Measurements from ENCODE around the gene SLC2A4.

SLC2A4 gene

DNA sequence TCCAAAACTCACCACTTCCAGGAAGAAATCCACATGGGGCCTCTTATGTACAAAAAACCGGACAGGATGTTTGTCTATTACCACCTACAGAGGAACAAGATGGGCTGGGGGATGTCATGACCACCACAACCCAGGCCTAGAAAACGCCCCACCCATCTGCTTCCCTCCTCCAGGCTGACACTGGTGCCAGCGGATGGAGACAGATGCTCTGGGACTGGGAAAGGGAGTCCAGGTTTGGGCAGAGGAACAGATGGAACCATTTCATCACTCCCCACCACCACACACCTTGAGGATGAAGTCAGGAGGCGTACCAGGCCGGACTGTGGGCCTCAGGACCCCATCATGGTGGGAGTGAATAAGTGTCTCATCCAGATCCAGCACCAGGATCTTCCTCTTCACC is 34.7 kb upstream of the SLC2A4 start:
- in situ Hi-C loops (cut with MboI; ENCODE audit: low sequenced_read_pairs) = no loop called here

DNA sequence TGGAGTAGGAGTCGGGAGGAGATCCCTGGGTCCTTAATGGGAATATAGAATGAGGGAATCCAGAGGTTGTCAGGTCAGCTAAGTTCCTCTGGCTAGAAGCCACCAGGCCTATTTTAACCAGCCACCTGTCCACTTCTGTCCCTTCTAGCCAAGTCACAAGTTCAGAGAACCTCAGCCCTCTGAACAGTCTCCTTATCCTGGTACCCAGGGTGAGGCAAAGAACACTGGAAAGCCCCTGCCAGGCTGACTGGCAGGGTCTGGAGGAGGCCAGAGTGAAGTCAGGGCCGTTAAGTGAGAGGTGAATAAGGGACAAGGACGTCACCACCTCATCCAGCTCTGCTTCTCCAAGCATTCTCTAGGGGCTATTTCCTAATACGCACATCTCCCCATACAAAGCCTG is 32.7 kb upstream of the SLC2A4 start:
- in situ Hi-C loops (cut with MboI; ENCODE audit: low sequenced_read_pairs) = no loop called here

DNA sequence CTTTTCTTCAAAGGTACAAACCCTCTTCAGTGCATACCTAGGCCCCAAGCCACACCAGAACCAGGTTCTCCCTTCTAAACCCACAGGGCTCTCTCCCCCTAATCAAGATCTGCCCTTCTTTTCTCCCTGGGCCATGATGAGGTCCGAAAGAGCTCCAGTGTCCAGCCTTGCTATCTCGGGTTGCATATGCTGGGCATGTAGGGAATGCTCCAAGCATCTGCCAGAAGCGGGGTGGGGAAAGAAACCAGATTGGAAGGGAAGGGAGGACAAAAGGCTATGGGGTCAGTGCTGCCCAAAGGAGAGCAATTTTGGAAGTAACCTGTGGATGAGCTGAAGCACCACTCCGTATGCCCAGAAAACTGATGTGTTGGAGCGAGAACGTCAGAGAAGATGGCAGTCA is 32.3 kb upstream of the SLC2A4 start:
- in situ Hi-C loops (cut with MboI; ENCODE audit: low sequenced_read_pairs) = no loop called here

DNA sequence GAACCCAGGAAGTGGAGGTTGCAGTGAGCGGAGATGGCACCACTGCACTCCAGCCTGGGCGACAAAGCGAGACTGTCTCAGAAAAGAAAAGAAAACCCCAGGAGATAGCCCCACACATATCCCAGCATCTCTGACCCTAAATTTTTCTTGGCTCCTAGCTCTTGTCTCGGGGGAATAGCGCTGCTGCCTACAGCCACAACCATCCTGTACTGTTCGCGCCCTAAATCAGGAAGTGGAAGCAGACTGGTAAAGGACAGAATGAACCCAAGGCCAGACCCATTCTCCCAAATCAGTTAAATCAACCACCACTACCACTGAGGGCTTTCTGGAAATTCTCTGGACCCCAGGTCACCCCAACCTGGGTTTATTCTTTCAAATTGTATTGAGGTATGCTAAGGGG is 31.7 kb upstream of the SLC2A4 start:
- in situ Hi-C loops (cut with MboI; ENCODE audit: low sequenced_read_pairs) = no loop called here

DNA sequence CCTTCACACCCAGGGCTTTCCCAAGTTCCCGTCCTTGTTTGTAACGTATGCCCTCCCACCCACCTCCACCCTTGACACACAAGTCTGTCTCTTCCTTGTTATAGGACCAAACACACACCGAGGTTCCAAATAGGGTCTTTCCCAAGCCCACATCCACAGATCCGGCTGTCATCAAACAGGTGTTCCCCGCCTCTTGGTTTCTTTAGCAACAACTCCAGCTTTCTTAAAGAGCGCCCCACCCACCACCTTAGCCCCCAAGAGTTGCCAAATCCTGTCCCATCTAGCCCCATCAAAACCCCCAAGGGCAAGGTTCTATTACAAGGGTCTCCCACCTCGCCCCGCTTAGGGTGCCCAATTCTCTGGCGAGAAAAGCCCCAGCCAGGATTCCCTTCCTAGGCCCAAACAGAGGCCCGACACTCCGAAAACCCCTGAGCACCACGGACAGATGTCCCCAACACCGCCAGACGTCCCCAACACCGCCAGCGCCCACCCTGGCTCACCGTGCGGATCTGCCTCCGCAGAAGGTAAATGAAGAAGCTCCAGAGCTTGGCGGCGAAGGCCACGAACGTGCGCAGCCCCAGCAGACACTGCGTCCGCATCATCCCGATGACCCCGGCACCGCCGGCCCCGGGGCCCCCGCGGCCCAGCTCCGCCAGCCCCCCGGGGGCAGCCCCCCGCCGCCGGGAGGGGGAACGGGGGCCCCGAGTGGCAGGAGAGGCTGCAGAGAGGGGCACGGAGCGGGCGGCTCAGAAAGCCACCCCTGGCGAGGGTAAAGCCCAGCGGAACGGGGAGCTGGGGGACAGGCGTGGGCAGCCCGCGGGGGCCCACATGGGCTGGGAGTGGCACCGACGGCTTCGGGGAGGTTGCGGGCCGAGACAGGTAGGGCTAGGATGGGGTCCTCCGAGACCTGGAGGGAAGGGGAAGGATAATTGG is 30.6 kb upstream of the SLC2A4 start:
- in situ Hi-C loops (cut with MboI; ENCODE audit: low sequenced_read_pairs) = no loop called here

DNA sequence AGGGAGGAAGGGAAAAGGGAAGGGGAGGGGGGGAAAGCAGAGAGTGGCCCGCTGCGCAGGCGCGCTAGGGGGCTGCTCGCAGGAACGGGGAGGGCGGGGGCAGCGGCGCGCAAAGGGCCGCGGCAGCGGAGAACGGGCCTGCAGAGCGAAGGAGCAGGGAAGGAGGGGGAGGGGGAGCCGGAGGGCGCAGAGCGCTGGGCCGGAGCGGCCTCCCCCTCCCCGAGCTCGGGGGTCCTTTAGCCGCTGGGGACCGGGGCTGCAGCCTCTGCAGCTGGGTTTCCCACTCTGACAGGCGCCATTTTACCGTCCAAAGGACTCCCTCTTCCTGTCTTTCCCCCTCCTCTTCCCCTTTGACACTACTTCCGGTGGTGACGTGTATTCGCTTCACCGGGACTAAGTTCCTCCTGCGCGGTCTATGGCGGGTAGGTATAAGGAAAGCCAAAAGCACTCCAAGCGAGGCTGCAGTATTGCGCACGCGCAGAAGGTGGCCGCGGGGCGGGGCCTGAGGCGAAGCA is 29.8 kb upstream of the SLC2A4 start, which contains the start of gene CTDNEP1:
CTDNEP1 (minus strand) TSS at position 74 of the 515 bp plus-strand sequence. CDS start 438 bp downstream, outside the sequence.
- in situ Hi-C loops (cut with MboI; ENCODE audit: low sequenced_read_pairs) = no loop called here

DNA sequence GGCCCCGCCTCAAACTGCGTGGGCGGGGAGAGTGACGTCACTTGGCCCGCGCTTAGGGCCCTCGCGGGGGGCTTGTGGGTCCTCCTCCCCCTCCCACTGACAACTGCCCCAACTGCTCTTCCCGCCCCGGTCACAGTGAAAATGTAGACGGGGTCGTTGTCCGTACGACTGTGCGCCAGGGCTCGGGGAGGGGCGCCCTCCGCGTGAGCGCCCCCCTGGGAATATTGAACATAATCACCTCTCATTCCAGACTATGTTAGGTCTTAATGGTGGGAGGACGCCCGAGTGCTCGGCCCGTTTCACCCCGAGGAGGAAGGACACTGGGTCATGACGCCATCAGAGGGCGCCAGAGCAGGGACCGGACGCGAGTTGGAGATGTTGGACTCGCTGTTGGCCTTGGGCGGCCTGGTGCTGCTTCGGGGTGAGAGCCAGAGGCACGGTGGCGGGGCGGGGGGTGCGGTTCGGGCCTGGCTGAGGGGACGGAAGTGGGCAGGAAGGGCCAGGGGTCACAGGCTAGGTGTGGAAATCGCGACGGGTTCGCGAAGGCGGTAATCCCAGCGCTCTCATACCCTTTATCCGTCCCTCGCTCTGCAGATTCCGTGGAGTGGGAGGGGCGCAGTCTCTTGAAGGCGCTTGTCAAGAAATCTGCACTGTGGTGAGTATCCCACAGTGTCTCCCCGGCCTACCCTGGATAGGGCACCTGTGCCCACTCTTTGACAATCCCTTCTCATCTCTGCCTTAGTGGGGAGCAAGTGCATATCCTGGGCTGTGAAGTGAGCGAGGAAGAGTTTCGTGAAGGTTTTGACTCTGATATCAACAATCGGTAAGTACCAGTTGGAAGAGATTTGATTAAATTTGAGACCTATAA is 29.1 kb upstream of the SLC2A4 start, which contains the start of gene ELP5:
ELP5 (plus strand) TSS at position 40 of the 868 bp plus-strand sequence; CDS start at position 376, 336 bp downstream.
- in situ Hi-C loops (cut with MboI; ENCODE audit: low sequenced_read_pairs) = no loop called here

DNA sequence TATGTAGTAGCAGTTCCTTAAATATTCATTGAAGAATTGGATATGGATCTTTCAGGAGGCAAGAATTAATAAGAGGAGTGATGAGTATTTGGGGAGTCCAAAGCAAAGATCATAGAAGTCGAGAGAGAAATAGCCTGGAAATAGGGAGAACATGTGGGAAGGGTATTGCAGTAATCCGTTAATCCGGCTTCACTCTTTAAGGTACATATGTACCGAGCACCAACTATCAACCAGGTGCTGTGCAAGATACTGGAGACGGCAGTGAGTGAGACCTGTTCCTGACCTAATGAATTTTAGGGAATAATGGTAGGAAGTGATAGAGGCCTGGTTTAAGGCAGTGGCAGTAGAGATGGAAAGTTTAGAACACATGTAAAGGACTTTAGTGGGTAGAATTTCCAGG is 28.4 kb upstream of the SLC2A4 start:
- in situ Hi-C loops (cut with MboI; ENCODE audit: low sequenced_read_pairs) = no loop called here

DNA sequence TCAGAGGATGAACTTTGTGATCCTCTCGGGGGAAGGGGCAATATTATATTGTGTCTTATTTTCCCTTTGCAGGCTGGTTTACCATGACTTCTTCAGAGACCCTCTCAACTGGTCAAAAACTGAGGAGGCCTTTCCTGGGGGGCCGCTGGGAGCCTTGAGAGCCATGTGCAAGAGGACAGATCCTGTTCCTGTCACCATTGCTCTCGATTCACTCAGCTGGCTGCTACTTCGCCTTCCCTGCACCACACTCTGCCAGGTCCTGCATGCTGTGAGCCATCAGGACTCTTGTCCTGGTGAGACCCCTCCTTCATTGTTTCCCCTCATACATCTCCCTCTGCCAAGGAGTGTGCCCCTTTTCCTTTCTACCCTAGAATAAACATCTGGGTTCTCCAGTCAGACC is 27.0 kb upstream of the SLC2A4 start:
- in situ Hi-C loops (cut with MboI; ENCODE audit: low sequenced_read_pairs) = no loop called here

DNA sequence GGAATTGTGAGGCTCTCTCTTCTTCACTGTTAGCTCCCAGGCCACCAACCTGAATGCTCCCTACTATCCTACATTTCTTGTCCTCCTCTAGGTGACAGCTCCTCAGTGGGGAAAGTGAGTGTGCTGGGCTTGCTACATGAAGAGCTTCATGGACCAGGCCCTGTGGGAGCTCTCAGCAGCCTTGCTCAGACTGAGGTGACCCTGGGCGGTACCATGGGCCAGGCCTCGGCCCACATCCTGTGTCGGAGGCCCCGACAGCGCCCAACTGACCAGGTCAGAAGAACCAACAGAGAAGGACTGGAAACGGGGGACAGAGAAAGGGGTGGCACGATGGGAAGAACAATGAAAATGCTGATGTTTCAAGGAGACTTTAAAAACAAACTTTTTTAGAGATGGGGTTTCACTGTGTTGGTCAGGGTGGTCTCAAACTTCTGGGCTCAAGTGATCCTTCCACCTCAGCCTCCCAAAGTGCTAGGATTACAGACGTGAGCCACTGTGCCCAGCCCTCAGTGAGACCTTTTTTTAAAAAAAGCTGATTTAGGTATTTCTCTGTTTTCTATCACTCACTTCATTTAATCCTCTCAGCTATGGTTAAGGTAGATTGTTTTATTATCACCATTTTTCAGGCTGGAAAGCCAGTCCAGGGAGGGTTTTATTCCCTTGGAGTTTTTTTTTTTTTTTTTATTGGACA is 24.6 kb upstream of the SLC2A4 start:
- in situ Hi-C loops (cut with MboI; ENCODE audit: low sequenced_read_pairs) = no loop called here

DNA sequence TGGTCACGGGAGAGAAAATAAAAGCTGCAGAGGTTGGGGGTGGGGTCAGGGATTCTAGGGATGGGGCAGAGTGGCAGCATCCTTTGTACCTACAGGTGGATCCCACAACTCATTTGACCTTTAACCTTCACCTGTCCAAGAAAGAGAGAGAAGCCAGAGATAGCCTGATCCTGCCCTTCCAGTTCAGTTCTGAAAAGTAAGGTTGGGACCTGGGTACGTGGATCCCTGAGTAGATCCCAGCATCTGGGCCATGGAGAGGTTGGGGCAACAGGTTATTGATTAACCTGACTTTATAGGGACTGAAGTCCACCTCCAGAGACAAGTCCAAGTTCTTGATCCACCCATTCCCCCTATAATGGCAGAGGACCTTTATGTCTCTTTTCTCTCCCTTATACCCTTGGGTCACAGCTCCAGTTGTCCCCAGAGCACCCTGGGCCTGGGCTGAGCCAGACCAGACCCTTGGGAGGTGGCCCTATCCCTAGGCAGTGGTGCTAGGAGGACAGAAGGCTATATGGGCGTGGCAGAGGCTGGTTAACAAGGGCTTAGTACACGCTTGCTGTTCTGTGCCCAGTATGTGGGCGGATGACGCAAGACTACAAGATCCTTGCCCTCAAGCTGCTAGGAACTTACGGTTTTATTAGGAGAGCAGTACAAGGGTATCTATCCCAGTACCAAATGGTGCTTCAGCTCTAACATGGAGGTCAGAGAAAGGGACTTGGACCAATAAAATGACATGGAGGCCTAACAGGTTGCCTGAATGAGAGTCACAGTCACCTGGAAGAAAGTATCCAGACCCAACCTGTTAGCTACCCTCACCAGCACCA is 22.6 kb upstream of the SLC2A4 start:
- in situ Hi-C loops (cut with MboI; ENCODE audit: low sequenced_read_pairs) = no loop called here

DNA sequence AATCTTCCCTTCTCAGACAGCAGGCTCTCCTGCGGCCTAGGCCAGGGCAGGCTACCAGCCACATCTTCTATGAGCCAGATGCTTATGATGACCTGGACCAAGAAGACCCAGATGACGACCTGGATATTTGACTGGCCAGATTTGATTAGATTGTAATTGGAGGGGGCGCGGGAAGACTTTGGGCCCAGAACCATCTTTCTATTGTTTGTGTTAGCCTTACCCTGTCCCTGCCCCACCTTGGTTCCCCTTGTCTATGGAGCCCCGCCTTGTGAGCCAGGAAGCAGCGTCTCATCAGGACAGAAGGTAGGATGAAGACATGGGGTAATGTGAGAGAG is 22.0 kb upstream of the SLC2A4 start:
- in situ Hi-C loops (cut with MboI; ENCODE audit: low sequenced_read_pairs) = no loop called here

DNA sequence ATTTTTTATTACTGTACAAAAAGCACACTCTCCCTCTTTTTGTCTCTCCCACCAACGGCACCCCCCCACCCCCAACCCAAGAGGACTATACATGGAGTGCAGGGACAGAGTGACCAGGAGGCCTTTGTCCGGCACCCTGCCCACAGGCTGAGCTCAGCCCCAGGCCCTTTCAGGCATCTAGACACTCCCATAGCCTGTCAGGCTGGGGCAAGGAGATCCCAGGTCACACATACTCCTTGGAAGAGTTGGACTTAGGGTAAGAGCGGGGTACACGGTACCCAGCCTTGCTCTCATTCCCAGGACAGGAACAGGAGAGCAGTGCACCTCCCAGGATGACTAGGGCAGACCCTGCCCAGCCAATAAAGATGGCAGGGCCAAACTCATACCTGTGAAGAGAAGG is 21.4 kb upstream of the SLC2A4 start:
- in situ Hi-C loops (cut with MboI; ENCODE audit: low sequenced_read_pairs) = no loop called here

DNA sequence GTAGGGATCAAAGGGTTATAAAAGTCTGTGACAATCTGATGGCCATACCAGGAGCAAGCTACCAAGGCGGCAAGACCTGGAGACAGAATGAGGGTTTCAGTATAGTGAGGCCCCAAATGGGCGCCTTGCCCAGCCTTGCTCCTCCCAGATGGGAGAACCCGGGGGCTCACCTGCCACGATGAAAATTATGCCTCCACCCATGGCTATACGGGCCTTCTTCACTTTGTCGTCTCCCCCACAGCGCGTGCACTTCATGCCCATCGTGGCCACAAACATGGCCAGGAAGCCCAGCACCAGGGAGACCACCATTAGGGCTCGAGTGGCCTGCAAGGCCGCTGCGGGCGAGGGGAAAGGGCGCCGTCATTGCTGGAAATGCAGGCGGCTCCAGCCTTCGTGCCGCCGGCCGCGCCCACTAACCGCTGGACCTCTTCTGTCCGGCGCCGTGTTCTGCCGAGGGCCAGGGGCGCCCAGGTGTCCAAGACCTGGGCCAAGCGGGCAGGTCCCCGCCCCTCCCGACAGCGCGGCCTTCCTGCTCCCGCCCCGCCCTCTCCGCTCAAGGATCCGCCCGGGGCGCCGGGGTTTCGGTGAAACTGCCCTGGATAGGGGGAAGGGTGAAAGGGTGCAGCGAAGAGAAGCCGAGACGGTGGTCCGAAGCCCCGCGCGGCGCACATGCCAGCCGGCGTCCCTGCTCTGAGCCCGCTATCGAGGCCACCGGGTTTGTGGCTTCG is 20.7 kb upstream of the SLC2A4 start:
- in situ Hi-C loops (cut with MboI; ENCODE audit: low sequenced_read_pairs) = no loop called here

DNA sequence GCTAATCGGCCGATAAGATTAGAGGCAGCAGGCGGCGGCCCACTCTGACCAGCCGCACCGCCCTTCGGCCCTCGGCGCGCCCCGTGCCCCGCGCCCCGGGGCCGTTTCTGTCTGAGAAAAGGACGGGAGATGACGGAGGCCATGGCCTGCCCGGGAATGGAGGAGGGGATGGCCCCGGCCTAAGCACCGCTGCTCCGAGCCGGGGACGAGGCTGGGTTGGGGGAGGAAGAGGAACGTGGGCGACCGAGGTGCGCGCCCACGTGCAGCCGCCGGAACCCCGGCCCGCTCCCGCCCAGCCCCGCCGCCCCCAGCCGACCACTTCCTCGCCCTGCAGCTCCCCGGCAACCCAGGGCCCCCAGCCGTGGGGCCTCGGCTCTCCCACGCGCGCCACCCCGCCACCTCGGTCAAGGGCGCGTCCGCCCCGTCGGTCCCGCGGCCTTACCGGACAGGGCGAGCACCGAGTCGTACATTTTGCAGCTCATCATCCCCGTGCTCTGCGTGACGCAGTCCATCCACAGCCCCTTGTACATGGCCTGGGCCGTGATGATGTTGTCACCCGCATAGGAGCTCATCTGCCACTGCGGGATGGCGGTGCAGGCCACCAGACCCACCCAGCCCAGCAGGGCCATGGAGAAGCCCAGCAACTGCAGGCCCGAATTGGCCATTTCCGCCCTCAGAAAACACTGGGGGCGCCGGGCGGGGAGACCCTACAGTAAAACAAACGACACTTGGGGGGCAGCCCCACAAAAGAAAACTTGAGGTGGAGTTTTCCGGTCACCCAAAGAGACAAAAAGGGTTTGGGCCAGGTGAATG is 19.9 kb upstream of the SLC2A4 start:
- in situ Hi-C loops (cut with MboI; ENCODE audit: low sequenced_read_pairs) = no loop called here

DNA sequence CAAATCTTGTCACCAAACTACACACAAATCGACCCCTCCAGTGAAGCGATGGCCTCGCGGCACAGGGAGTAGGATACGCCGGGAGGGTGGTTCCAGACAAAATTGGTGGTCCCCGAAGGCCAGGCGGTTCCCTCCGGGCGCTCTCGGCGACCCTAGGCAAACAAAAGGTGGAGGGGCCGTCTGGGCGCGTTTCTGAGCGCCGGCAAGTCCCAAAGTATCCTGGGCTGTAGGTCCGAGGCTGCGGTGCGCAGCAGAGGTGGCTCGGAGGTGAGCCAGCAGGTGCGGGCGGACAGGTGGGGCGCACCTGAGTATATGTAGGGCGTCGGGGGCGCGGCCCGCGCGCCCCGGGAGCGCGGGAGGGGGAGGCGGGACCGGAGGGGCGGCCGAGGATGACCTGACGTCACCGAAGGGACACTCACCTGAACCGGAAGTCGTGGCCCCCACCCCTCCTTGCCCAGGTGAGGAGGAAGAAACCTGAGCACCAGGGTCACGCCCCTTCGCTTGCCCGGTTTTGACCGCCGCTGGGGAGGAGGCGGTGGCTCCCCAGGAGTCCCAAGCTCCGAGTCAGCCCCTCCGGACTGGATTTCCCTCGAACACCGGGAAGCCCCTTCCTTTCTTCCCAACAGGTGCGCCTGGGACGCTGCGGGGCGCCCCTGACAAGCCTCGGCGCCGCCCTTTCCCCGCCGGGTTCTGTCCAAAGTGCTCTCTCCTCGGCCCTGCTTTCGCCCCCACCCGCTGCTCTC is 19.2 kb upstream of the SLC2A4 start, which contains the start of gene CLDN7:
CLDN7 (minus strand) TSS at position 287 of the 743 bp plus-strand sequence. CDS start 435 bp downstream, outside the sequence.
- in situ Hi-C loops (cut with MboI; ENCODE audit: low sequenced_read_pairs) = no loop called here

DNA sequence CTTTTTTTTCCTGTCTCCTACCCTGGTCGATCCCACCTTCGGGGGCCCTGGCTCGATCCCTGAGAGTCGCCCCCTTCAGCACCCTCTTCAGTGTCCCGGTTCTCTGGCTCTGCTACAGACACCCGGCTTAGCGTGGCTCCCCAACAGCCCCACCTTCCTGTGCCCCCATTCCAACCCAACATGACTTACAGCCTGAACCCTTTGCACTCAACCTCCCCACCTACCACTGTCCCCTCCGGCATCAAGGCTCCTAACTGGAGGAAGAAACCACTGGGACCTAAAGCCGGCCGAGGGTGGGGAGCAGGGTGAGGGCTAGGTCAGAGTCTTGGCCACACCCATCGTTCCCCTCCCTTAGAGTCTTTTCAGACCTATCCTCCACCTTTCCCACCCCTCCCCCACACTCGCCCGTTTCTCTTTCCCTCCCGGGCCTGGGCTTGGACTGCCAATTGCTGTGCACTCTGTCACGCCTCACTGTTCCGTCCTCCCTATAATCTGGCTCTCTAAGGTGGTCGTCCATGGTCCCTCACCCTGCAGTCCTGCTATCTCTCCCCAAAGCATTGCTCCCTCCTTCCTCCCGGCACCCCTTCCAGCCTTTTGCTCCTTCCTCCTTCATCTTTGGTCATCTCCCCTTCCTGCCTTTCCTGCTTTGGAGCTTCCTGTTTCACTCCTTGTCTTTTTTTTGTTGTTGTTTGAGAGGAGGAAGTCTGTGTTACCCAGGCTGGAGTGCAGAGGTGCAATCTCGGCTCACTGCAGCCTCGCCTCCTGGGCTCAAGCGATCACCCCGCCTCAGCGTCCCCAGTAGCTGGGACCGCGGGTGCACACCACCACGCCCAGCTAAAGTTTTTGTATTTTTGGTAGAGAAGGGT is 18.4 kb upstream of the SLC2A4 start:
- in situ Hi-C loops (cut with MboI; ENCODE audit: low sequenced_read_pairs) = no loop called here

All from HL-60/S4 treated with phorbol 12-myristate 13-acetate at 8.2 ng/mL for 4 days and 3 days (cell line).